Erythroblast (primary cell): ENCODE measurements around the gene SUSD5.
"Not testable (repeated sequence)": the region's sequence is repeated elsewhere in the genome, so short reads cannot be mapped to it uniquely, and the experiment has no call there.

ENCODE experiments used
- DNase-seq, 2 experiments: peaks; one replicate each; lab custom pipeline; 2025; lab: John Stamatoyannopoulos, UW
- GATA1 ChIP-seq: IDR thresholded peaks from 2 replicates; pipeline ENCODE4 v1.6.1; 2011; ENCODE audit warnings: low read depth, mild to moderate bottlenecking, control low read depth, low read length, moderate library complexity
- POLR2A ChIP-seq: IDR thresholded peaks from 2 replicates; pipeline ENCODE4 v1.6.1; 2011; ENCODE audit warnings: mild to moderate bottlenecking, low read length

The SUSD5 gene

DNA sequence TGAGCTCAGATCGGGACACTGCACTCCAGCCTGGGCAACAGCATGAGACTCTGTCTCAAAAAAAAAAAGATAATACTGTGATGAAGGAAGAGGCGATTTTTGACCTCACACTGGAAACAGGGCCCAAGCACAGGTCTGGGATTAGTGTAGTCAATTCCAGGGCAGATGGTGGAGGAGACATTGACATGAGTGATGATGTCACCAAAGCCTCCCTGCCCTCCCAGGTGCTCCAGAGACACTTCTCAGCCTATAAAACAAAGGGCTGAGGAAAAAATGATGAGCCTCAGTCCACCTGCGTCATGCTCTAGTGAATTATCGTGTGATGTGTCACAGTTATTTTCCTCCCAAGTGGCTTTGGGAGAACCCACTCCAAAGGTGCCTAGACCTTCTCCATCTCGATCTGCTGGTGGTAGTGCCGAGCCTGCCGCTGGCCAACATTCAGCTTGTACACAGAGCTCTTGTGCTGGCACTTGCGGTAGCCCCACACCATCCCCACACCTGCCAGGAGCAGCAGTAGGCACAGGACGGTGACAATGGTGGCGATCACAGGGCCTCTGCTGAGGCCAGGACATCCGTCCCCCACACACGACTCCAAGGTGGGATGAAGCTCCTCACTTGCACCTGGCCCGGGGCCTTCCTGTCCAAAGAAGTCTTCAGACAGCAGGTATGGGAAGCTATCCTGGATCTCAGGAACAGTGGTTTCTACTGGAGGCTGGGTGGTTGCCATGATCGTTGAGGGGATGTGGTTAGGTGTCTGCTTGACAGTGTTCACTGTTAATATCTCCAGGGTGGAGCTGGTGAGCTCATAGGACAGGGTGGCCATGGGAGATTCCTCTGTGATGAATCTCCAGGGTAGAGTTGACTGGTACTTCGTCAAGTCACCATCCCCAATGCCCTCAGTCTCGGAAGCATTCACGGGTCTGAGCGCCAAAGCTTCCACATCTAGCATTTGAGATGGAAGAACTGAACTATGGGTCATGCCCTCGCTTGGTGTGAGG, 65.9 kb downstream of the SUSD5 start:
- TF ChIP-seq POLR2A (no peak), GATA1 (no peak)
- no peak for DNase-seq

DNA sequence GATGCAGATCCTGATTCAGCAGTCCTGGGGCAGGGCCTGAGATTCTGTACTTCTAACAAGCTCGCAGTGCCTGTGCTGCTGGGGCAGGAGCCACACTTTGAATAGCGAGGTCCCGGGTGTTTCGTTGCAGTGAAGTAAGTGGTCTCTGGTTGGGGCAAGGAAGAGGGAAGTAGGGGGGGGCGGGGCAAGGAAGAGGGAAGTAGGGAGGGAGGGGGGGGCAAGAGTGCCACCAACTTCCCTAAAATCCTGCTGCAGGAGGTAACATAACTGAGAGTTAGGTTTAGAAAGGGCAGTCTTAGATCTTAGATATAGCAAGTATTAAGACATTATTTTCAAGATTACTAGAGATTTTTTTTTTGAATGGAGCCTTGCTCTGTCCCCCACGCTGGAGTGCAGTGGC, 69.3 kb downstream of the SUSD5 start:
- no peak for TF ChIP-seq POLR2A
- no peak for TF ChIP-seq GATA1
- no peak for DNase-seq

DNA sequence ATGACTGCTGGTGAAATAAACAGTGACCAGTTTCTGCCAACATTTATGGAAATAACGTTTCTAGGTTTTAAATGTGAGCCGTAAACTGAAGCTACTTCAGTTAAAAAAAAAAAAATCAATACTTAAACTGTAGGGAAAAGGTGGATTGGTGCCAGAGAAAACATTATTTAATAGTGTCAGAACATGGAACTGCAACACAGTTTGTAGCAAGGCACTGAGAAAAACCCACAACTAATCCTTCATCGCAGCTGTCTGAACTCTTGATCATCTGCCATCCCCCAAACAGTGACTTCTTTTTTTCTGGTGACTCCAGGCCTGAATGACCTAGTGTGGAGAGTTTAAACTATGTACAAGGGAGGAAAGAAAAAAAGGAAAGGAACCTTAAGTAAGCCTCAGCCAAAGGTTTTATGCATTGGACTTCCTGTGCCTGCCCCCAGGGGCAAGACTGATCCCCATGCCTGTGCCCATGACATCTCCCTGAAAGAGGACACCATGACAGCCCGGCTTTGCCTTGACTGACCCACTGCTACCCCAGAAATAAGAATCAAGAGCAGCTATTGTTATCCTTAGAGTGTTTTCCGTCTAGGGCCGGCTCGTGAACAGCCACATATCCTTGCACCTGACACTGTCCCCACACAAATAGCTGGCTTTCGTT, 71.7 kb downstream of the SUSD5 start:
- DNase-seq: no peak
- TF ChIP-seq POLR2A (no peak), GATA1 (no peak)

DNA sequence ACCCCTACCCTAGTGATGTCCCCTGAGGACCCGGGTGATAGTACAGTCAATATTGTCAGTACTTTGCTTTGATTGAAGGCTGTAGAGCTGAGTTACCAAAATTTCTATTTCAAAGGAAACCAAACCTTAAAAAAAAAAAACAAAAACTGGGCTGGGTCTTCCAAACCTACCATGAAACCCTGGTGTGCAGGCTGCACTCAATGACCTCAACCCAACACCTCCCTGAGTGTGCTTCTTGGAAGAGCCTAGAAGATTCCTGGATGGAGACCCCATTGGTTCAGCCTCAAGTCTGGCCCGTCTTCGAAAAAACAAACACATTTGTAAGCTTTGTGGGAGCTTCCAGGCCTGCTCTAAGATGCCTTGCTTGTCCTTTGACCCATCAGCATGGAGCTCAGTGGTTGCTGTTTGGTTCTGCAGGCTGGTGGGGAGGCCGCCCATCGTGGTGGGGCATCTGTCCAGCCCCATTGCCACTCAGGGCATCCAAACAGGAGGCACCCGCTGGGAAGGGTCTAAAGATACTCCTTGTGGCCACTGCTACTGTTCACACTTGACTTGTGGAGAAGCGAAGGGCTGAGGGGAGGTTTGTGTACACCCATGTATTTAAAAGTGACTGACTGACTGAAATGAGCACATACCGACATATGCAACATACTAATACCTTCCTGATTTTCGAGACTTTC, 72.6 kb downstream of the SUSD5 start:
- no peak for DNase-seq
- no peak for TF ChIP-seq GATA1
- TF ChIP-seq POLR2A: no peak

DNA sequence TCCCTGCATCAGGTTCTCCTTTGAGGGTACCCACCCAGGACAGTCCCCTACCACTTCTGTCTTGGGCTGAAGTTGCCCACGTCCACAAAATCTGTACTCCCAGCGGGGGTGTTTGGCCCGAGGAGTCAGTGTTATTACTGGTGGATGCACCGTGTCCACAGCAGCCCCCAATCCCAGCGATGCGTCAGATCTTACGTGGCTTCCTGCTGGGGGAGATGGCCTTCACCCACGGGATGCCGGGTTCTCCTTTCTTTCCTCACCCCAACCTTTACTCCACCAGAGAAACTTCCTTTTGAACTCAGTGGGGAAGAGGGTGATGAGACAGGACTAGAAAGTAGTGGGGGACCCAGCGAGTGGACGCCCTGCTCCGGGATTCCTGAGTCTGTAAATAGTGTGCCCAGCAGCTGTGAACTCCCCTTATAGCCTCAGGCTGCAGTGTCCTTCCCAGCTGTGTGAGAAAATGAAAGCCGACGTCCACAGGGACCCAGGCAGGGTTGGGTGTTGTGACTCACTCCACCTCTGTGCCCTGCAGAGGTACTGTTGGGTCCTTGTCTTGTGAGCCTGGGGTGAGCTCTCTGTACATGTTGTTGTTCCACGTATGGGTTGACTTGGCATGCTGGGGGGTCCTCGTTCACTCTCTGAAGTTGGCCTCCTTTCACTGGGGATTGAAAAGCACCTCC, 73.2 kb downstream of the SUSD5 start:
- no peak for DNase-seq
- no peak for TF ChIP-seq POLR2A
- no peak for TF ChIP-seq GATA1

DNA sequence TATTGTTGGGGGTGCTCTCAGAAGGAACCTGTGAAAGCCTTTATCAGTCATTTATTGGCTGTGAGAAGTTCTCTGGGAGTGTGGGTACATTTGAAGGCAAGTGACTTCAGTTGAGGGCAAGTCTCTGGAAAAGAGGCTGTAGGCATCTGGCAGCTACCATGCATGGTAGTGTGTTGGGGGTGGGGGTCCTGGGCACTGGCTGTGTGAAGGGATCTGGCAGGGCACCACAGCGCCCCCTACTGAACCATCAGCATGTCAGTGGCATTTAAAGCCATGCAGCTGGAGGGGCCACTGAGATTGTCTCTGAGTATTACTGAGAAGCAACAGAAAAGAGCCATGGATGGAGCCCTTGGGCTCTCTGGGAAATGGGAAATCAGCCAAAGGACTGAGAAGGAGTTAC, 74.2 kb downstream of the SUSD5 start:
- TF ChIP-seq POLR2A: no peak
- TF ChIP-seq GATA1: no peak
- DNase-seq: peak; percentile 51 to 65

DNA sequence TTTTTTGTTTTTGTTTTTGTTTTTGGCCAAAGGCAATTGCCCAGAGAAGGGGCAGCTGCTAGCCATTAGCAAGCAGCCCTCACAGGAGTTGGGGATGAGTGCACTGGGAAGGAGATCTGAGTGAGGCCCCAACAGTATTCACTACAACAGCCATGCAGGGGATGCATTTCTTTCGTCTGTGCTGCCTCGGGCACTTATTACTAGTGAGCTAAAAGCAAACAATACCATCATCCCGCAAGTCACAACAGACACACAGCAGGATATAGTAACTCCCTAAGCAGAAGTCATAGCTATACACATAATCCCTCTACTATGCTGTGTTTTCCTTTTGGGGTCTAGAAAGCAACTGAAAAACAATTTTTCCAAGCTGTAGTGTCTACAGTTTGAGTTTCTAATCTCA, 77.6 kb downstream of the SUSD5 start:
- TF ChIP-seq GATA1 (no peak), POLR2A (no peak)
- DNase-seq: no peak

DNA sequence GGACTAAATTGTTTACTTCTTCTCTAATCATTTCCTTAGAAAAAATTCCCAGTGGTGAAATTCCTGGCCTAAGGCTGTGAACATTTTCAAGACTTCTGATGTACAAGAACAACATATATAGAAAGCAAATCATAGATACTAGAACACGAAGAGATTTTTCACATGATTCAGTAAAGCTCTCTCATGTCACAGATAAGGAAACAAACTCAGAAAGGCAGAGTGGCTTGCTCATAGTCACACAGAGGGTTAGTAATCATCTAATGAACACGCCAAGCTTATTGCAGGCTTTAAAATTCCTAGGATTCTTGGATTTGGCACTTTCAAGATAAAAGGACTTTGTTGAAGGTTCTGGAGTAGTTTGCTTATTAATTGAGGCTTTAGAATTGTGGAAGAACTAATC, 78.6 kb downstream of the SUSD5 start:
- no peak for DNase-seq
- TF ChIP-seq POLR2A (no peak), GATA1 (no peak)

DNA sequence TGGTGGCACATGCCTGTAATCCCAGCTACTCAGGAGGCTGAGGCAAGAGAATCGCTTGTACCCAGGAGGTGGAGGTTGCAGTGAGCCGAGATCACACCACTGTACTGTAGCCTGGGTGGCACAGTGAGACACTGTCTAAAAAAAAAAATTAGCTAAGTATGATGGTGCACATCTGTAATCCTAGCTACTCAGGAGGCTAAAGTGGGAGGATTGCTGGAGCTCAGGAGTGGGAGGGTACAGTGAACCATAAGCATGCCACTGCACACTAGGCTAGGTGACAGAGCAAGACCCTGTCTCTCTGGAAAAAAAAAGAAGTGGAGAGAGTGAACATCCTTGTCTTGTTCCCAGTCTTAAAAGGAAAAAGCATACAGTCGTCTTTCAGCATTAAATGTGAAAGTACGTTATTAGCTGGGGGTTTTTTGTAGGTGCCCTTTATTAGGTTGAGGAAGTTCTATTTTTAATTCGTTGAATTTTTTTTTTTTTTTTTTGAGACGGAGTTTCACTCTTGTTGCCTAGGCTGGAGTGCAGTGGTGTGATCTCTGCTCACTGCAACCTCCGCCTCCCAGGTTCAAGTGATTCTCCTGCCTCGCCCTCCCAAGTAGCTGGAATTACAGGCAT, 79.5 kb downstream of the SUSD5 start:
- not testable (repeated sequence) for DNase-seq

DNA sequence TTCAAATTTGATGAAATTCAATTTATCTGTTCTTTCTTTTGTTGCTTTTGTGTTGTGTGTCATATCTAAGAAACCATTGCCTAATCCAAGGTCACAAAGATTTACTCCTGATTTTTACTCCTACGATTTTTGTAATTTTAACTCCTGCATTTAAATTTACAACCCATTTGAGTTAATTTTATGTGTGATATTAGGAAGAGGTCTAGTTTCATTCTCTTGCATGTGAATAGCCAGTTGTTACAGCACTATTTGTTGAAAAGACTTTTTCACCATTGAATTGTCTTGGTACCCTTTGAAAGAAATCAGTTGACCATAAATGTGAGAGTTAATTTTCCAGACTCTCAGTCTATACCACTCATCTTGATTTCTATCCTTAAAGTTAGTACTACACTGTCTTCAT, 80.9 kb downstream of the SUSD5 start:
- TF ChIP-seq POLR2A (no peak), GATA1 (no peak)

DNA sequence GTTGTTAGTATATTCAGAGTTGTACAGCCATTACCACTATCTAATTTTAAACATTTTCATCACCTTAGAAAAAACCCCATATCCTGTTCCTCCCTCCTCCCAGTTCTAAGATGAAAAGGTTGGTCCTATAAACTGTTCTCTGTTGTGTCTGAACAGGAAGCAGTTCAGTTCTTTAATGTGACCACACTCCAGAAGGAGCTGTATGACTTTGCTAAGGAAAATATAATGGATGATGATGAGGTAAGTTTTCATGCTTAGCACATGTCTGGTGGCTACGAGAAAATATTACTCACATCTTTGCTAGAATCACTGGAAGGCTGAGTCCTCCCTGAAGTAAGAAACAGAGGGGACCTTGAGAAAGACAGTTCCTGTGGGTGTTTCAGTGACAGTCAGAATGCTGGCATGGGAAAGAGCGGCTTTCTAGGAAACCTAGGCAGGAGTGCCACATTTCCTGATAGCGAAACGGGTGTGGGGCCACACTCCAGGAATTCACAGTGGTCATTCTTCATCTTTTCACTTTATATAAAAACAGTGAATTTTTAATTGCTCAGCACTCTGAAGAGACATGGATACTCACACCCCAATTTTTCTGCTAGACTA, 84.5 kb downstream of the SUSD5 start:
- no peak for TF ChIP-seq GATA1
- no peak for TF ChIP-seq POLR2A
- no peak for DNase-seq

More for the DNA sequence above, 80.9 kb downstream of the SUSD5 start:
- no peak for DNase-seq

DNA sequence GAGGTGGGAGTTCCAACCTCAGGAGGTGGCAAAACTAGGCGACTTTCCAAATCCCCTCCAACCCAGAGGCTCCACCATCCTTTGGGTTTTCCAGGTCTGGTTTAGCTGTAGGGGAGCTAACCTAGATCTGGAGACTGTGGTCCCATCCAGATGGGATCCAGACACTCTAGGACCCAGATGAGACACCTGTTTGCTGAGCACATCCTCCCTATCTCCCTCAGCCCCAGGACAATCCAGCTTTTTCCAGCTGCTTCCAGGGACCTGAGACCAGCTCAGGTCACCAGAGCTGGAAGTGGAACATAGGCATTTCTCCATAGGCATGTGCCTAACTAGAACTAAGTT, 86.6 kb downstream of the SUSD5 start:
- DNase-seq: no peak
- TF ChIP-seq POLR2A (no peak), GATA1 (no peak)
